Spleen (tissue), 7 donors: ENCODE data around the gene TMCC1.

ENCODE experiments used
- CTCF ChIP-seq, 11 experiments: fragments of 200-600 bp in 7 of 11; fragments of 450-650 bp in 4 of 11; sonication (generic) in 4 of 11; IDR thresholded peaks in 8 of 11; conservative IDR thresholded peaks in 3 of 11; 1 replicate in 7 of 11; 2 replicates in 4 of 11; pipeline versions ENCODE4 v1.4.0 to v1.8.0; 2016 to 2021; ENCODE audit warnings: antibody characterized with exemption in 11 of 11, inconsistent platforms in 4 of 11, mild to moderate bottlenecking in 1 of 11
- POLR2A ChIP-seq, 3 donors: fragments of 450-650 bp; IDR thresholded peaks; one replicate each; pipeline ENCODE4 v1.5.1; 2017; ENCODE audit warnings: antibody characterized with exemption in 3 of 3, mild to moderate bottlenecking in 1 of 3
- POLR2AphosphoS5 ChIP-seq, 3 donors: sonication (generic); formaldehyde crosslinking; IDR thresholded peaks; one replicate each; pipeline ENCODE4 v1.5.1; 2017; ENCODE audit warnings: antibody characterized with exemption in 3 of 3
- donor health status: DM: no; HTN: no; CAD: no; lungs with moderate emphysema.
- donor health status: DM: no; HTN: no; CAD: no.
- donor health status: DM: no; HTN: no; CAD: no.

- TF ChIP-seq CTCF (IDR thresholded peaks at IDR 0.05 in 8 of 11, conservative IDR thresholded peaks at IDR 0.05 in 3 of 11): no peak
- TF ChIP-seq POLR2AphosphoS5 (IDR thresholded peaks at IDR 0.05): no peak
- TF ChIP-seq POLR2A (IDR thresholded peaks at IDR 0.05): no peak
These were observed 46.6 kb upstream of the TMCC1 start for GRCh38 chr3:129940086-129940485.
